Ectodermal cell (in vitro differentiated cells): Measurements from ENCODE around the gene ELL.

Experiments used
- H3K27ac ChIP-seq: 2 replicates; pipeline ENCODE4 v1.7.0; 2013; ENCODE audit warnings: mild to moderate bottlenecking, low read depth, low read length; ENCODE audit not compliant: insufficient read depth, poor library complexity, severe bottlenecking
- H3K27me3 ChIP-seq: 2 replicates; pipeline ENCODE4 v1.7.0; 2013; ENCODE audit warnings: mild to moderate bottlenecking, low read length; ENCODE audit not compliant: insufficient read depth, control insufficient read depth, poor library complexity, severe bottlenecking
- H3K36me3 ChIP-seq: one replicate; pipeline ENCODE4 v1.7.0; 2013; ENCODE audit warnings: low read length; ENCODE audit not compliant: control insufficient read depth, insufficient read depth
- H3K4me1 ChIP-seq: one replicate; pipeline ENCODE4 v1.7.0; 2013; ENCODE audit warnings: low read length; ENCODE audit not compliant: control insufficient read depth, insufficient read depth
- H3K4me3 ChIP-seq: 2 replicates; pipeline ENCODE4 v1.7.0; 2013; ENCODE audit warnings: low read depth, low read length, control low read depth; ENCODE audit not compliant: insufficient read depth
- H3K9me3 ChIP-seq: 2 replicates; pipeline ENCODE4 v1.7.0; 2013; ENCODE audit warnings: mild to moderate bottlenecking, low read length, moderate library complexity; ENCODE audit not compliant: control insufficient read depth
- WGBS, 2 experiments: methylation state at CpG; one replicate each; pipeline ENCODE4 v1.1.7; 2013; ENCODE audit warnings: missing lambda C conversion rate in 2 of 2; 5-methylcytosine and 5-hydroxymethylcytosine counted together

Gene ELL

DNA sequence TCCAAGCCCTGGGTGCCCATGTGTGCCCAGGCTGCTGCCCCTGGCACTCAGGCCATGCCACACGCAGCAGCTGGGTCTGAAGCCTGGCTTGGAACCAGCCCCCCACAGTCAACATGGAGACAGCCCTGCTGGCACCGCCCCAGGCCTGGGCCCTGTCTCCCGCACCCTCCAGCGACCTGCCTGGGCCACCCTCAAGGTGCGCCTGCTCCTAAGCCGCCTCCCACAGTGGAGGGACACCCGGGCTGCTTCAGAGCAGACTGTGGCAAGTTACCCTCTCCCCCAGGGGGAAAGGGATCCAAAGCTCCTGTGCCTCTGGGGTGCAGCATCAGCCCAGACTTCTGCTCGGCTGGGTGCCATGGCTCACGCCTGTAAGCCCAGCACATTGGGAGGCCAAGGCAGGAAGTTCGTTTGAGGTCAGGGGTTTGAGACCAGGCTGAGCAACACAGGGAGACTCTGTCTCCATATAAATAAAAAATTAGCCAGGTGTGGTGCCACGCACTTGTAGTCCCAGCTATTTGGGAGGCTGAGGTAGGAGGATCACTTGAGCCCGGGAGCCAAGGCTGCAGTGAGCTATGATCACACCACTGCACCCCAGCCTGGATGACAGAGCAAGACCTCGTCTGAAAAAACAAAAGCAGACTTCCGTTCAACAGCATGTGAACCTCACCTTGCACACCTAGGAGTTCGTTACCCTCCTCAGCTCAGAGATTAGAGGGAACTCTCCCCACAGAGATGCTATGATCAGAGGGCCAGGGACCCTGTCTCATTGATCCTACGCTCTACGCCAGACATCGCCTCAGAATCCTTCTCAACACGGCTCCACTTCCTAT, 15.6 kb downstream of the ELL start:
- Histone ChIP-seq H3K9me3 (no peaks in the 10 kb centered on the region), H3K27ac (no peak overlapping the region), H3K27me3 (no peaks in the 10 kb centered on the region), H3K36me3 (no peaks in the 10 kb centered on the region), H3K4me3 (no peak overlapping the region), H3K4me1 (peaks cover 3% of the 10 kb centered on the region)
- 88 to 91% methylated on average over 19 of the region's 19 CpGs for WGBS, 2 experiments

DNA sequence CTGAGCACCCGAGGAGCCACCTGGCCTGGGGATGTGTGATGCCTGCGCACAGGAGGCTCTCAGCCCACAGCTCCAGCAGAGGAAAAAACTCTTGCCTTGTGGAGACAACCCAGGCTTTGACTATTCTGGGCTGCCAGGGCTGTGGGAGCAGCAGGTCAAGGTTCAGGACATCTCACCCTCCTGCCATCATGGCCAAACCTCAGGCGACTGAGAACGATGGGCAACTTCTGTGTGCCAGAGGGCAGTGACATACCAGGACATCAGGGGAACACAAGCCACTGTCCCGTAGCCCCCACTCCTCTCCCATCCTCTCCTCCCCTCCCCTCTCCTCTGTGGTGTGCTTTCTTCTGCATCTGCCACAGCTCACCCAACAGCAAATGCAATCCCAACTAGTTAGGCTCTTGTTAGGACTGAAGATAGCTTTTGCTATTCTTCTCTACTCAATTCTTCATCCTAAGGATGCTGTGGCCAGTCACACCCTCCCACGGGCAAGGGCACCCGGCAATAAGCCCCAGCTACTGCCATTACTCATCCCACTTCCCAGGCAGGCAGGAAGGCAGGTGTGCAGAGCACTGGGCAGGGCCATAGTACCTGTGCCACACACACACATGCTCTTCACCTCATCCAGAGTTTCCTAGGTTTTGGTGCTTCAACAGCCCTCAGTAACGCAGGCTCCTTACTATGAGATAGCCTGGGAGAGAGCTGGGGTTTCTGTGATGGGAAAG, 16.8 kb downstream of the ELL start:
- H3K27ac ChIP-seq: no peak overlapping the region

DNA sequence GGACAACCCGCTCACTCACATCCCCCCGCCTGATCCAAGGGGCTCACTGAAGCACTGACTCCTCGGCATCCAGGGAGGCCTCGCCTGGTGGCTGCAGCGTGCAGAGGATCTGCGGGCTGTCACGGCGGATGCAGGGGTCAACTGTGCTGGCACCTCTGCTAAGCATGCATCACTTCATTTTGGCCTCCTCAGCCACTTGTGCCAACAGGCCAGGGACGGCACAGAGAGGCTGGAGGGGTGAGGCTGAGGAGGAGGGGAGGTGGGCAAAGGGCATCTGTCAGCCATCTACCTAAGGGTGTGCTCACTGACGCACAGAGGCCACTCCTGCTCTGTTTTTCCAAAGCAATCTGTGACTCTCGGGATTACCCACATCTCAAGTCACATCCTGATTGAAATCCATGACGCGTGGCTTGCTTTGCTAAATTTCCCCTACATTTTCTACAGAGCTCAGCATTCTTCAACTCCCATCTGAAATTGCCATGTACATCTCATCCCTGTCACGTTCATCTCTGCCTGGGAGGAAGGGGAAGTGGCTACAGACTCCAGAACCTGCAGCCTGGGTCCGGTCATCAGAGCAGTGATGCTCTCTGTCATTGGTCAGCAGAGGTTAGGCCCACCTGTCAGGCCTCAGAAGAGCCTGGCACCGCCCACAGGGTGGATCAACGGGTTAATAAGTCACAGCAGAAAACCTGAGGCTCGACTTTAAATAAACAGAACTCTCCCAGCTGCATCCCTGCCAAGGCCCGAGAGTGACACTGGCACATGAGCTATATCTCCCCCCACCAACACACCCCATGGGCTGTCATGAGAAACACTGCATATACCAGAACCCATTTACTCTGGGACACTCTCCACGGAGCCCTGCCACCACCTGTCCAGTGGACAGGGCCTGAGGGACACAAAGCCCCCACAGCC, 17.6 kb downstream of the ELL start:
- H3K27ac ChIP-seq: no peak overlapping the region
- WGBS, 2 experiments: 83 to 84% methylated on average over 20 of the region's 20 CpGs

More for the DNA sequence above, 16.8 kb downstream of the ELL start:
- no peak overlapping the region for H3K4me3 ChIP-seq
- no peaks in the 10 kb centered on the region for H3K27me3 ChIP-seq
- WGBS, 2 experiments: 92 to 94% methylated on average over 8 of the region's 8 CpGs
- H3K4me1 ChIP-seq: peaks cover 3% of the 10 kb centered on the region
- no peaks in the 10 kb centered on the region for H3K36me3 ChIP-seq
- H3K9me3 ChIP-seq: no peaks in the 10 kb centered on the region

DNA sequence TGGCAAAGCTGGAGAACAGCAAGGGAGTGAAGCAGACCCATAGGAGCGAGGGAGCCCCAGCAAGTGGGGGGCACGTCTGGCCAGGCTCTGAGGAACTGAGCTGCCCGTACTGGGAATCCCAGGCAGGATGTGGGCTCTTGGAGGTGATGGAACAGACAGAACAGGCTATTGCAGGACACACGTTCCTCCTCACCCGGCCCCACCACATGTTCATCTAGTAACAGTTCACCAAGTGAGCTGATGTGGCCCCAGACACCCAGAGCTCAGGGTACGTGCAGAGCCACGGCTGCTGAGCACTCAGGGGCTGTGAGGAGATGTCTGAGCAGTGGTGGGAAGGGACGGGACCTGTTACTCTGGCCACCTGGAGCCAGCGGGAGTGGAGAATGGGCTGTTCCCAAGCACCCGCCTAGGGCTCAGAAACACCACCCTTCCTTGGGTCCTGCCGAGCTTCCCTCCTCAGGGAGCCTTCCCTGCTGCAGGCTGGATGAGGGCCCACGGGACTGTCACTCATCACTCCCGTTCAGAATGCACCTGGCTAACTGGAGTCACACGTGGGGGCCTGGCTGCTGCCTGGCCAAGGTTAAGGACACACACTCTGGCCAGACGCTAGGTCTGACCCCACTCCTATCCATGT, 18.4 kb downstream of the ELL start:
- peaks cover 3% of the 10 kb centered on the region for H3K4me1 ChIP-seq

More for the DNA sequence above, 17.6 kb downstream of the ELL start:
- Histone ChIP-seq H3K36me3 (no peaks in the 10 kb centered on the region), H3K27me3 (no peaks in the 10 kb centered on the region), H3K4me3 (no peak overlapping the region), H3K9me3 (no peaks in the 10 kb centered on the region), H3K4me1 (peaks cover 3% of the 10 kb centered on the region)

DNA sequence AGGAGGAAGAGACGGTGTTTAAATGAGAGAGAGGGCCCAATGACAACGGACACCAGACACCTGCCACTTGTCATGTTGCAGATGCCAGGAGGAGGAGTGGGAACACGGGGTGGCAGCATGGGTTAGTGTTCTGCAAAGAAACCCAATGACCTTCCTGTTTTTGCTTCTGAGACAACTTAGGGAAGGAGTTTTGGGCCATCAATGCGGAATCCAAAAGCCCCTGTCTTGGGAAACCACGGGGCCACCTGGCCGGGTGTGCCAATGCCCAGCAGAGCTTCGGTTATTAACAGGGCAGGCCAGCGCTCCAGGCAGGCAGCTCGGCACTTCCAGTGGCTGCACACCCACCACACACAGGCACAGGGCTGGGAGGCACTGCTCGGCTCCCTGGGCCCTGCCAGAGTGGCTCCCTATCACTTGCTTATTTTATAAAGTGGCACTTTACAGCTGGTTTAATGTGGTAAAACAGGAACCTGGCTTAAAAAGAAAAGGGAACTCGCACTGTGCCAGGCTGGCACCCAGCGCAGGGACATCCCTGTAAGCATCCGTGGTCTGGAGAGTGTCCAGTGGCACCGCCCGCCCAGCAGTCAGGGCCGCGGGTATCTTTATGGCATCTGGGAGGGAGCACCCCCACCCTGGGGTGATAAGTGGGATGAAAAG, 19.1 kb downstream of the ELL start:
- H3K4me1 ChIP-seq: peaks cover 3% of the 10 kb centered on the region
- 95 to 96% methylated on average over 17 of the region's 17 CpGs for WGBS, 2 experiments
- H3K27ac ChIP-seq: no peak overlapping the region
- no peaks in the 10 kb centered on the region for H3K9me3 ChIP-seq
- H3K4me3 ChIP-seq: no peak overlapping the region
- H3K36me3 ChIP-seq: no peaks in the 10 kb centered on the region
- H3K27me3 ChIP-seq: no peaks in the 10 kb centered on the region

More for the DNA sequence above, 18.4 kb downstream of the ELL start:
- H3K27me3 ChIP-seq: no peaks in the 10 kb centered on the region
- no peaks in the 10 kb centered on the region for H3K36me3 ChIP-seq
- no peak overlapping the region for H3K27ac ChIP-seq
- H3K9me3 ChIP-seq: no peaks in the 10 kb centered on the region
- WGBS, 2 experiments: 90 to 92% methylated on average over 15 of the region's 15 CpGs
- no peak overlapping the region for H3K4me3 ChIP-seq

DNA sequence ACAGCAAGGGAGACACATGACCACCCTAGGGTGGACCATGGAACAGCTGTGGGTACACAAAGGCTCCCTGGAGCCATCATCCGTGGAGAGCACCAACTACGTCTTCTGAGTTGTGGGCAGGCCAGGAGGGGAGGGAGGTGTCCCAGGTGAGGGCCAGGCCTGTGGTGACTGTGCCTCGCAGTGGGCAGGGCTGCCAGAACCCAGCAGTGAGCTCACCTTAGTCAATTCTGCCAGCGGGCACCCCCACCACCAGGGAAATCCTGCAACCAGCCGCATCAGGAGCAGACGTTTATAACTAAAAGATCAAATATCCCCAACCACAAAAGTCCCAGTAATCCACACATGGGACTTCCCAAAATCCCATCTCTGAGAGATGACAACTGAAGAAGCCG, 19.6 kb downstream of the ELL start:
- Histone ChIP-seq H3K4me3 (no peak overlapping the region), H3K27ac (no peak overlapping the region), H3K9me3 (no peaks in the 10 kb centered on the region), H3K36me3 (no peaks in the 10 kb centered on the region), H3K4me1 (peaks cover 3% of the 10 kb centered on the region), H3K27me3 (no peaks in the 10 kb centered on the region)
- 88 to 94% methylated on average over 7 of the region's 7 CpGs for WGBS, 2 experiments

DNA sequence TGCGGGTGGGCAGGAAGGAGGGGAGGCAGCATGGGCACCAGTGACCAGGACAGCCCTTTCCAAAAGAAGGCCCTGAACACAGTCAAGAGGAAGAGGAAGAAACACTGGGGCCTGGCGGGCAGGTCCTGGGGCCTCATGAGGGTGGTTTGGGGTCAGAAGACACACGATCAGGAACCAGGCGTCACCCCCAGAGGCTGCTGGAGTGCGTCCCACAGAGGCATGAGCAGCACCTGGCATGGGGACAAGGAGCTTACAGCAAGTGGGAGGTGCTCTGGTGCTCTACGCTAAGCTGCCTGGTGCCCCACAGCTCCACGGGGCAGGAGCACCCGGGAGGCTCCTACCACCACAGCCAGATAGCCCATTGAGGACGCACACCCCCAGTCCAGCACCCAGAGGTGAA, 20.0 kb downstream of the ELL start:
- 88 to 91% methylated on average over 9 of the region's 9 CpGs for WGBS, 2 experiments
- Histone ChIP-seq H3K27me3 (no peaks in the 10 kb centered on the region), H3K27ac (no peak overlapping the region), H3K9me3 (no peaks in the 10 kb centered on the region), H3K4me1 (peaks cover 3% of the 10 kb centered on the region), H3K4me3 (no peak overlapping the region), H3K36me3 (no peaks in the 10 kb centered on the region)

DNA sequence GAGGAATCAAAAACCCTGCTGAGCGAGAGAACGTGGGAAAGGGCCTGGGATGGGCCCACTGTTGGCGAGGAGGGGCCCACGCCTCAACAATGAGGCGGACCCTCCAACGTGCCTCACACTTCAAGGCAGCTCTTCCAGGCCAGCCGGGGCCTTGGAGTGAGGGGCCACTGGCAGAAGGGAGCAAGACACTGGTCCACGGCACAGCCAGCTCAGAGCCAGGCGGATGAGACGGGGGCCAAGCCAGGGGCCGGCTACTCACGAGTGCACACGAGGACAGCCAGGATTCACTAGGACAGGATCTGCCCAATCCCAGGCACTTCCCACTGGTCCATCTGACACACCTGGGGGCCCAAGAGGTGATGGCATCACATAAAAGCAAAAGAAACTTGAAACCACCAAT, 20.5 kb downstream of the ELL start:
- H3K27me3 ChIP-seq: no peaks in the 10 kb centered on the region
- no peak overlapping the region for H3K4me3 ChIP-seq
- no peak overlapping the region for H3K27ac ChIP-seq
- H3K9me3 ChIP-seq: no peaks in the 10 kb centered on the region
- 89 to 90% methylated on average over 13 of the region's 13 CpGs for WGBS, 2 experiments
- H3K36me3 ChIP-seq: no peaks in the 10 kb centered on the region
- peaks cover 3% of the 10 kb centered on the region for H3K4me1 ChIP-seq

DNA sequence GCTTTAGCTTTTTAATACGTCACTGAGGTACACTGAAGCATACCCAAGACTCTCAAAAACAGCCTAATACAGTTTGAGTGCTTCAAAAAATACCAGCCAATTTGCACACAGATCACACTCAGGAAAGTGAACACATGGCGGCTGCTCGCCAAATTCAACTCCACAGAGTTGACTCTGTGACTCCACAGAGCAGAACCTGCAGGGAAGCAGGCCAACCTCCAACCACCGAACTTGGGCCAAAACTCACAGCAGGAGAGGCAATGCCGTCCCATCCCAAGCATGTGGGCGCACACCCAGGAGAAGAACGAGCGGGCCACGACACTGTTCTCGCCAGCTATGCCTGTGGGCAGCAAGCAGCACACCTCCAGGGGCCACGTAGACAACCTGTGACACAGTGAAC, 21.1 kb downstream of the ELL start:
- no peaks in the 10 kb centered on the region for H3K36me3 ChIP-seq
- no peaks in the 10 kb centered on the region for H3K9me3 ChIP-seq
- H3K27ac ChIP-seq: no peak overlapping the region
- H3K4me3 ChIP-seq: no peak overlapping the region
- H3K27me3 ChIP-seq: no peaks in the 10 kb centered on the region
- WGBS, 2 experiments: 89 to 90% methylated on average over 11 of the region's 11 CpGs
- peaks cover 6% of the 10 kb centered on the region for H3K4me1 ChIP-seq
